Mesenchymal stem cell (in vitro differentiated cells and primary cell): ENCODE data around the gene ADAMTS17.

ENCODE experiments used
- DNase-seq: peaks from one replicate; pipeline ENCODE4 v3.0.0-alpha.2; 2013
- H2AFZ ChIP-seq: one replicate; pipeline ENCODE4 v1.6.1; 2013; ENCODE audit warnings: low read depth, mild to moderate bottlenecking, control low read depth, inconsistent platforms, low read length, moderate library complexity
- H2AK5ac ChIP-seq: 2 replicates; pipeline ENCODE4 v1.6.1; 2013; ENCODE audit warnings: low read length, moderate library complexity, mild to moderate bottlenecking, inconsistent platforms; ENCODE audit not compliant: severe bottlenecking
- H2BK120ac ChIP-seq: one replicate; pipeline ENCODE4 v1.6.1; 2013; ENCODE audit warnings: low read depth, mild to moderate bottlenecking, inconsistent platforms, low read length, moderate library complexity
- H2BK12ac ChIP-seq, 2 experiments: one replicate each; pipeline ENCODE4 v1.6.1; 2013; ENCODE audit warnings: inconsistent platforms in 2 of 2, low read length in 2 of 2, mild to moderate bottlenecking in 2 of 2, moderate library complexity in 2 of 2, control low read depth in 1 of 2
- H2BK15ac ChIP-seq: one replicate; pipeline ENCODE4 v1.6.1; 2013; ENCODE audit warnings: mild to moderate bottlenecking, low read depth, inconsistent platforms; ENCODE audit not compliant: poor library complexity, severe bottlenecking
- H2BK5ac ChIP-seq: 2 replicates; pipeline ENCODE4 v1.6.1; 2013; ENCODE audit warnings: low read depth, mild to moderate bottlenecking, low read length, control low read depth, inconsistent platforms; ENCODE audit not compliant: poor library complexity, severe bottlenecking
- H3K14ac ChIP-seq, 2 experiments: one replicate each; pipeline ENCODE4 v1.6.1; 2013; ENCODE audit warnings: inconsistent platforms in 2 of 2, low read length in 2 of 2, control low read depth in 1 of 2, mild to moderate bottlenecking in 1 of 2, moderate library complexity in 1 of 2
- H3K18ac ChIP-seq, 2 experiments: one replicate each; pipeline ENCODE4 v1.6.1; 2013; ENCODE audit warnings: inconsistent platforms in 2 of 2, low read length in 2 of 2, control low read depth in 1 of 2, low read depth in 1 of 2, mild to moderate bottlenecking in 1 of 2
- H3K23ac ChIP-seq, 2 experiments: one replicate each; pipeline ENCODE4 v1.6.1; 2013; ENCODE audit warnings: inconsistent platforms in 2 of 2, low read length in 2 of 2, mild to moderate bottlenecking in 2 of 2, moderate library complexity in 2 of 2, control low read depth in 1 of 2
- H3K27ac ChIP-seq: 2 replicates; pipeline ENCODE4 v1.5.1; 2013; ENCODE audit warnings: mild to moderate bottlenecking, moderate library complexity, low read length, control low read depth, inconsistent platforms; ENCODE audit not compliant: poor library complexity, severe bottlenecking
- H3K27me3 ChIP-seq, 2 experiments: 2 replicates each; pipeline versions ENCODE4 v1.6.1 to v1.7.0; 2013; ENCODE audit warnings: low read length in 2 of 2, mild to moderate bottlenecking in 2 of 2, moderate library complexity in 2 of 2, control low read depth in 1 of 2, inconsistent platforms in 1 of 2; ENCODE audit not compliant: control insufficient read depth in 1 of 2, insufficient read depth in 1 of 2
- H3K36me3 ChIP-seq, 2 experiments: 2 replicates each; pipeline versions ENCODE4 v1.6.1 to v1.7.0; 2013; ENCODE audit warnings: low read length in 2 of 2, control low read depth in 1 of 2, inconsistent platforms in 1 of 2, low read depth in 1 of 2, mild to moderate bottlenecking in 1 of 2; ENCODE audit not compliant: insufficient read depth in 2 of 2, control insufficient read depth in 1 of 2
- H3K4ac ChIP-seq, 2 experiments: one replicate each; pipeline ENCODE4 v1.6.1; 2013; ENCODE audit warnings: inconsistent platforms in 2 of 2, low read length in 2 of 2, mild to moderate bottlenecking in 2 of 2, moderate library complexity in 2 of 2, control low read depth in 1 of 2, low read depth in 1 of 2
- H3K4me1 ChIP-seq: 2 replicates; pipeline ENCODE4 v1.6.1; 2013; ENCODE audit warnings: low read depth, low read length, control low read depth; ENCODE audit not compliant: control insufficient read depth, insufficient read depth
- H3K4me2 ChIP-seq: 2 replicates; pipeline ENCODE4 v1.6.1; 2013; ENCODE audit warnings: low read length, mild to moderate bottlenecking, inconsistent platforms; ENCODE audit not compliant: poor library complexity, severe bottlenecking
- H3K4me3 ChIP-seq, 2 experiments: 2 replicates each; pipeline versions ENCODE4 v1.5.1 to v1.7.0; 2013; ENCODE audit warnings: low read length in 2 of 2, mild to moderate bottlenecking in 2 of 2, control low read depth in 1 of 2, low read depth in 1 of 2; ENCODE audit not compliant: insufficient read depth in 1 of 2
- H3K79me1 ChIP-seq: replicated peaks from 2 replicates; pipeline ENCODE4 v1.6.1; 2013; ENCODE audit warnings: mild to moderate bottlenecking, control low read depth, low read length, inconsistent platforms; ENCODE audit not compliant: poor library complexity, severe bottlenecking
- H3K9ac ChIP-seq: 2 replicates; pipeline ENCODE4 v1.7.0; 2013; ENCODE audit warnings: mild to moderate bottlenecking, low read length, moderate library complexity
- H3K9me3 ChIP-seq: 2 replicates; pipeline ENCODE4 v1.7.0; 2013; ENCODE audit warnings: mild to moderate bottlenecking, low read length; ENCODE audit not compliant: control insufficient read depth
- H4K8ac ChIP-seq: one replicate; pipeline ENCODE4 v1.6.1; 2013; ENCODE audit warnings: inconsistent platforms, mild to moderate bottlenecking, low read length, moderate library complexity
- H4K91ac ChIP-seq: one replicate; pipeline ENCODE4 v1.6.1; 2013; ENCODE audit warnings: mild to moderate bottlenecking, low read length, inconsistent platforms
- WGBS: methylation state at CpG from one replicate; pipeline ENCODE4 v1.1.7; 2013; ENCODE audit warnings: mixed read lengths; 5-methylcytosine and 5-hydroxymethylcytosine counted together

Gene ADAMTS17

GRCh38 chr15:100349321-100349695, 7.5 kb upstream of the ADAMTS17 start:
- 60% methylated on average over 14 of the region's 17 CpGs for WGBS
- H3K9me3 ChIP-seq: no peaks in the 10 kb centered on the region
- DNase-seq: no peak
- H3K9ac ChIP-seq: peak overlapping the region; percentile 94
- H3K36me3 ChIP-seq: no peaks in the 10 kb centered on the region
- H3K27ac ChIP-seq: no peak overlapping the region
- no peak overlapping the region for H3K14ac ChIP-seq
- no peak overlapping the region for H2BK5ac ChIP-seq
- H3K4ac ChIP-seq: no peak overlapping the region
- H2AK5ac ChIP-seq: no peak overlapping the region
- peaks cover 0 to 19% of the 10 kb centered on the region in 2 experiments for H3K27me3 ChIP-seq
- no peak overlapping the region for H4K8ac ChIP-seq
- H2BK12ac ChIP-seq: no peak overlapping the region
- H3K4me2 ChIP-seq: no peak overlapping the region
- peak overlapping the region; percentile 15 to 86 for H3K4me3 ChIP-seq
- H3K23ac ChIP-seq: no peak overlapping the region
- H3K79me1 ChIP-seq: no peaks in the 10 kb centered on the region
- no peak overlapping the region for H2AFZ ChIP-seq
- peaks cover 6% of the 10 kb centered on the region for H3K4me1 ChIP-seq
- no peak overlapping the region for H4K91ac ChIP-seq
- no peak overlapping the region for H3K18ac ChIP-seq
- H2BK120ac ChIP-seq: no peak overlapping the region
- no peak overlapping the region for H2BK15ac ChIP-seq

GRCh38 chr15:100348578-100348977, 6.8 kb upstream of the ADAMTS17 start:
- Histone ChIP-seq H2BK12ac (no peak overlapping the region), H2BK15ac (no peak overlapping the region), H3K36me3 (no peaks in the 10 kb centered on the region), H3K14ac (no peak overlapping the region), H3K4me1 (peaks cover 6% of the 10 kb centered on the region), H3K4me3 (no peak overlapping the region), H3K4ac (no peak overlapping the region), H3K9ac (no peak overlapping the region), H4K91ac (no peak overlapping the region), H3K27ac (no peak overlapping the region), H3K9me3 (no peaks in the 10 kb centered on the region), H3K27me3 (peaks cover 0 to 26% of the 10 kb centered on the region in 2 experiments), H3K79me1 (no peaks in the 10 kb centered on the region), H3K18ac (no peak overlapping the region), H2BK5ac (no peak overlapping the region), H2BK120ac (no peak overlapping the region), H4K8ac (no peak overlapping the region), H3K23ac (no peak overlapping the region), H3K4me2 (no peak overlapping the region), H2AFZ (no peak overlapping the region), H2AK5ac (no peak overlapping the region)
- WGBS: 64% methylated on average over 6 of the region's 8 CpGs
- DNase-seq: no peak

- Histone ChIP-seq H3K4me2 (no peak overlapping the region), H3K4ac (no peak overlapping the region), H3K9ac (no peak overlapping the region), H3K27me3 (peaks cover 7 to 34% of the 10 kb centered on the region in 2 experiments), H3K36me3 (no peaks in the 10 kb centered on the region), H3K79me1 (no peaks in the 10 kb centered on the region), H3K9me3 (no peaks in the 10 kb centered on the region), H2BK120ac (no peak overlapping the region), H3K23ac (no peak overlapping the region), H2BK12ac (no peak overlapping the region), H2AK5ac (no peak overlapping the region), H3K14ac (no peak overlapping the region), H3K4me1 (peaks cover 6% of the 10 kb centered on the region), H4K91ac (no peak overlapping the region), H4K8ac (no peak overlapping the region), H2BK15ac (no peak overlapping the region), H2BK5ac (no peak overlapping the region), H3K18ac (no peak overlapping the region), H2AFZ (no peak overlapping the region), H3K4me3 (no peak overlapping the region), H3K27ac (no peak overlapping the region)
- 4% methylated on average over 2 of the region's 2 CpGs for WGBS
- no peak for DNase-seq
Measured at GRCh38 chr15:100346866-100347512, 5.2 kb upstream of the ADAMTS17 start.

GRCh38 chr15:100345438-100345837, 3.7 kb upstream of the ADAMTS17 start:
- H2BK120ac ChIP-seq: no peak overlapping the region
- H3K27me3 ChIP-seq: peaks cover 11 to 40% of the 10 kb centered on the region in 2 experiments
- no peaks in the 10 kb centered on the region for H3K9me3 ChIP-seq
- H3K4me3 ChIP-seq: no peak overlapping the region
- H2AK5ac ChIP-seq: no peak overlapping the region
- H3K36me3 ChIP-seq: peaks cover 0 to 3% of the 10 kb centered on the region in 2 experiments
- no peak overlapping the region for H2BK5ac ChIP-seq
- H3K79me1 ChIP-seq: no peaks in the 10 kb centered on the region
- no peak overlapping the region for H3K18ac ChIP-seq
- H3K9ac ChIP-seq: no peak overlapping the region
- H3K4ac ChIP-seq: no peak overlapping the region
- no peak overlapping the region for H2BK12ac ChIP-seq
- no peak overlapping the region for H2BK15ac ChIP-seq
- H3K4me2 ChIP-seq: no peak overlapping the region
- no peak overlapping the region for H2AFZ ChIP-seq
- H3K4me1 ChIP-seq: peaks cover 12% of the 10 kb centered on the region
- WGBS: 38% methylated on average over 3 of the region's 3 CpGs
- H3K23ac ChIP-seq: no peak overlapping the region
- no peak for DNase-seq
- H3K14ac ChIP-seq: no peak overlapping the region
- no peak overlapping the region for H3K27ac ChIP-seq
- H4K91ac ChIP-seq: no peak overlapping the region
- H4K8ac ChIP-seq: no peak overlapping the region
